Motor neuron (in vitro differentiated cells): Measurements from ENCODE around the gene AKT2. TPM values are rescaled to one million over a fixed set of nuclear protein-coding genes. Genes with fewer than 3 reads are reported as not detected.

Source experiments
- total RNA-seq, 8 experiments: library from RNA; unstranded; fragments of 300-600 nt; gene quantifications; 2 replicates each; pipeline versions ENCODE4 v1.2.3 to v1.2.4, GENCODE V29; 2022

The AKT2 gene
- total RNA-seq, 8 experiments from 2014 or later = 21.0 to 141 (median 44.0) TPM

Other genes starting within 250 kb of the AKT2 start
- 10 to 100 TPM; 12.0 to 47.1 (median 22.2) TPM for gene ZNF780B, start 229.1 kb downstream of the AKT2 start, total RNA-seq
- 10 to 100 TPM; 13.8 to 23.8 (median 15.8) TPM for gene ZNF780A, start 194.4 kb downstream of the AKT2 start, total RNA-seq
- gene MAP3K10, start 93.9 kb downstream of the AKT2 start, total RNA-seq = 10 to 100 TPM in 6 of 8 experiments, 1 to 10 TPM in 2; 4.4 to 22.2 (median 15.9) TPM
- gene TTC9B, start 67.0 kb downstream of the AKT2 start, total RNA-seq = 10 to 100 TPM in 5 of 8 experiments, 1 to 10 TPM in 1, under 1 TPM in 2; 0.45 to 25.6 (median 13.5) TPM
- under 1 TPM in 6 of 8 experiments, not detected in 2; 0.16 to 0.81 (median 0.30) TPM for gene CCNP, start 58.7 kb downstream of the AKT2 start, total RNA-seq
- 10 to 100 TPM in 7 of 8 experiments, 1 to 10 TPM in 1; 9.8 to 16.7 (median 13.3) TPM for gene C19orf47, start 63.1 kb upstream of the AKT2 start, total RNA-seq
- 100 to 1,000 TPM; 119 to 604 (median 360) TPM for gene PLD3, start 63.4 kb upstream of the AKT2 start, total RNA-seq
- gene HIPK4, start 104.8 kb upstream of the AKT2 start, total RNA-seq = under 1 TPM in 7 of 8 experiments, not detected in 1; 0.07 to 0.52 (median 0.25) TPM
- 1 to 10 TPM in 6 of 8 experiments, under 1 TPM in 2; 0.71 to 4.1 (median 1.3) TPM for gene PRX, start 128.0 kb upstream of the AKT2 start, total RNA-seq
- 10 to 100 TPM in 2 of 8 experiments, 1 to 10 TPM in 6; 2.6 to 14.8 (median 3.5) TPM for gene SERTAD1, start 140.6 kb upstream of the AKT2 start, total RNA-seq
- gene SERTAD3, start 159.0 kb upstream of the AKT2 start, total RNA-seq = 10 to 100 TPM; 11.2 to 28.6 (median 18.2) TPM
- gene BLVRB, start 180.4 kb upstream of the AKT2 start, total RNA-seq = 100 to 1,000 TPM in 1 of 8 experiments, 10 to 100 TPM in 6, 1 to 10 TPM in 1; 7.7 to 144 (median 48.3) TPM
- 10 to 100 TPM in 1 of 8 experiments, 1 to 10 TPM in 6, under 1 TPM in 1; 0.56 to 10.1 (median 3.0) TPM for gene SPTBN4, start 181.7 kb upstream of the AKT2 start, total RNA-seq